ENCODE measurements around the gene PAK3.

PAK3 gene

GRCh38 chrX:111095974-111096895, at the start of gene PAK3:
Gene PAK3 (plus strand): TSS chrX:111096191. CDS start chrX:111123104, 26,913 bp downstream.
- DNase-seq (ENCODE audit: low read depth), result no peak

GRCh38 chrX:111047575-111047974, 48.4 kb upstream of the PAK3 start:
- no peak for DNase-seq (ENCODE audit: low read depth)

GRCh38 chrX:111052478-111052877, 43.5 kb upstream of the PAK3 start:
- no peak for DNase-seq (ENCODE audit: low read depth)

DNA sequence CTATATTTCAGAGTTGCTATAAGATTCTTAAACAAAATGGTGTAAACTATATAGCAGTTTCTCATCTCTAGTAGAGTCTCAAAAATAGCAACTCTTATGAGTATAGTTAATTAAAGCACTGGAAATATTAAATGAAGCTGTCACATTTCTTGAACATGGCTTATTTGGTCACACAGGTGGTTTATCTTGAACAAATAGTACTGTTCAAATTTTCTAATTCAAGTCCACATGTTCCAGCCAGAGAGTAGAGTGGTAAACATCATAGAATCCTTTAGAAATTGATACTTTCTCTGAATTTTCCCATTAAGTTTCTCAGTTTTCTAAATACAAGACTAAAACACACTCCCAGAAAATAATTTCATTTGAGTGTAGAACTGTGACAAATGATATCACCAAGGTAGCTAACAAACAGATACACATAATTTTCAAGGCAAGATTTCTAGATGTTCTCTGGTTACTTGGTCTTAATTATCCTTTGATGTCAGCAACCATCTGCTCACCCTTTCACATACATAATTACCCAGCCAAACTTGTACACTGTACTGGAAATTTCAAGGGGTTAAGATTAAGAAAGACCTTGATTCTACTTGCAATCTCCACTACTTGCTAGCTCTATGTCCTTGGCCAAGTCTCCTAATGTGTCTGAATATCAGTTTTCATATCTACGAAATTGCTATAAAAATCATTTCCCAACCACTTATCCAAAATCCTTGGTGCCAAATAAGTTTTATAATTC, 24.3 kb upstream of the PAK3 start:
- DNase-seq (ENCODE audit: low read depth), result no peak

DNA sequence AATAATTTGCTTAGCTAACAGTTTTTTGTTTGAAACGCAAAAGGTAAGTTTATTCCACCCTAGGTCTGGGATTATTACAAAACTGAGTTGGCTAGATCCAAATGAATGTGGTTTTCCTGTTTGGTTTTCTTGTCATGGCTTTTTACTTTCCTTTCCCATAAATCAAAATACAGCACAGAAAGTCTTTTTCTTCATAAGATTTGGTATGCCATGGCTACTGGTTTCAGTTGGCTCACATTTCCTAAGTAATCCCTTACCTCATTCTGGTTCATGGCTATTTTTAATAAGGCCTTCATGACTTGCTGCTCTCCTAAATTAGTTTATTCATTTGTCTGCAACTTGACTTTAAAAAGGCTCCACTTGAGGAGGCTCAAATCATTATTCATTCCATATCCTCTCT, 12.9 kb upstream of the PAK3 start:
- no peak for DNase-seq (ENCODE audit: low read depth)

- no peak for DNase-seq (ENCODE audit: low read depth)
Observed at GRCh38 chrX:111086591-111087006, 9.4 kb upstream of the PAK3 start.

DNA sequence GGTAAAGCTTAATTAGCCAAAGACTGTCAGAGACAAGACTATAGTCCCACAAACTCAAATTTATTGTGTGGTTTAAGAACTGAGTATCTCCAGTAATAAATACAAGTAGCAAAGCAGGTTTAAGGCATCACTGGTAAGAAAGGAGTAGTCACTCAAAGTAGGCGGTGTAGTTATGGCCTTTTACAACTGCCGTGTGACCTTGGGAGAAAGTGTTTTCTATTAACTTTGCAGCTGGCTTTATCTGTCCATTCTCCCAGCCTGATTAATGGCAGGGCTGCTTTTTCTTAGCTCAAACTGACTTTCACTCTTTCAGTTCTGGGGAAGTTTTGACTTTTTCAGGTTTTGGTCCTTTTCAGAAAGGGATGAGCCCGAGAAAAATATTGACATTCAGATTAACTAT, 7.4 kb upstream of the PAK3 start:
- DNase-seq (ENCODE audit: low read depth), result no peak

GRCh38 chrX:111090458-111090857, 5.5 kb upstream of the PAK3 start:
- DNase-seq (ENCODE audit: low read depth), result no peak

DNA sequence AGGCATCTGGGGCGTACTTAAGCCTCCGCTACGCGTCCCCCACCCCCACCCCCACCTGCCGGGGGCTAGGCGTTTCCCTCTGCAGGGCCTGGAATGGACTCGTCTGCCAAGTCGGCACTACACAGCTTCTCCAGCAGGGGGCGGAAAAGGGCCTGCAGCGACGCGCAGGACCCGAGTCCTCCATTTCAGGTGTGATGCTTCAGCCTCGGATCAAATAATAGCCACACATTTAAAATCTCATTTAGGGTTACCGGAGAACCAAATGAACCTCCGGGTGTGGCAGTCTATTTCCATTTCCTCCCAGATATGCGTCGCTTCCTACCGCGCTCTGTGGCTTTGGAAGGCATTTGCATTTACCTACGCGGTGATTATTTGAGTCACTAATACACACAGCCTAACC, 2.9 kb downstream of the PAK3 start:
- peak; percentile 47 for DNase-seq (ENCODE audit: low read depth)

GRCh38 chrX:111100191-111100590, 4.2 kb downstream of the PAK3 start:
- no peak for DNase-seq (ENCODE audit: low read depth)

GRCh38 chrX:111101580-111101979, 5.6 kb downstream of the PAK3 start:
- DNase-seq (ENCODE audit: low read depth), result no peak

DNA sequence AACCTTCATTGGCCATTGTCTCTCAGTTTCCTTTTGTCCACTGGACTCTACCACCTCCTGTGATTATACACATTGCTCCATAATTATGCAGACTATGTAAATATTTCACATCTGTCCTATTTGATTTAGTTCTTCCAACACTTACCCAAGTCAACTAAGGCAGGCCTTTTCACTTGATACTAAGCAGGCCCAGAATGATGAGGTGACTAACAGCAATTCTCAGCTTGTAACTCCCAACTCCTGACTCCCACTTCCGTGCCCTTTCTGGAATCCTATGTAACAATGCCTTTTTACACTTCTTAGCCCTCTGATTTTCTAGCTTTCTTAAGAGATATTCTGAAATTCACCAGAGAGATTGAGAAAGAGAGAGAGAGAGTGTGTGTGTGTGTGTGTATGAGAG, 6.6 kb downstream of the PAK3 start:
- DNase-seq (ENCODE audit: low read depth), result no peak

DNA sequence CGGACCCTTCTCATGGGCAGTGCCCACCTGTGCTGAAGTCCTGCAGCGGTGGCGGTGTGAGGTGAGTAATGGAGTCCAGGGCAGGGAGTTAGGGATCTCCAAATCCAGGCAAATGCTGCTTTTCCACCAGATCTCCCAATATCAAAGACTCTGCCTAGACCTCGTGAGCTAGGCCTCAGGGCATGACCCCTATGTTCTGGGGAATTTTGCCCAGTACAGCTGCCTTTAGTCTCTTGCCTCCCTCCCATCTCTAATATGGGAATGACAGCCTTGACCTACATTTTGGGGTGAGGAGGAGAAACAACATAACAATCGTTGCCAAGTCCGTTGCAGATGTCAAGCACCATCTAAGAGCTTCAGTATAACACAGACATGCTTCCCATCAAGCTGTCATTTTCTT, 7.3 kb downstream of the PAK3 start:
- DNase-seq (ENCODE audit: low read depth), result no peak

DNA sequence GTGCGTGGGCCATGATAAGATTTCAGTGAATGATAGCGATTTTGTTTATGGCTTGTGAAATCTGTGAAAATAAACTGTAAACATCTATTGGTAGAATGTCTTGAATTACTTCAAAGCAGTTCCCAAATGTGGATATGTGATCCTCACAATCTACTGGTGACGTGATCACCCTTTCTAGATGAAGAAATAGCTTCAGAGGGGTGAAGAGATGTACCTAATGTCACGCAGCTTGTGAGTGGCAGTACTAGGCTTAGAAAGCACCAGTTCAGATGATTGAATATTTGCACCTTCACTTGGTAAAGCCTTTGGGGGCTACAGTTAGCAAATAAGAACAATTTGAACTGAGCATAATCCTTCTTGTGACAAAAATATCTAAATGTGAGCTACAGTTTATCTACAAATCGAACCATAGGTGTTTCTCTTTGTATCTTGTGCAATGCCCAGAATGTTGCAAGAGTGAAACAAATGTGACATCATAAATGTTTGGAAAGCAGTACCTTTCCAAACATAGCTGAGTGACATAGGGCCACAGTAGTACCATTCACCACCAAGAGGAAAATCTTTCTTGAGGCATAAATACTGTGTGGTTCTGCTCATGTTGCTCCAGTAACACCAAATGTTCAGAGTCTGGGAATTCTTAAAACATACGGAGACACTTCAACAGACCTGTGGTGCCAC, 14.2 kb downstream of the PAK3 start:
- no peak for DNase-seq (ENCODE audit: low read depth)

DNA sequence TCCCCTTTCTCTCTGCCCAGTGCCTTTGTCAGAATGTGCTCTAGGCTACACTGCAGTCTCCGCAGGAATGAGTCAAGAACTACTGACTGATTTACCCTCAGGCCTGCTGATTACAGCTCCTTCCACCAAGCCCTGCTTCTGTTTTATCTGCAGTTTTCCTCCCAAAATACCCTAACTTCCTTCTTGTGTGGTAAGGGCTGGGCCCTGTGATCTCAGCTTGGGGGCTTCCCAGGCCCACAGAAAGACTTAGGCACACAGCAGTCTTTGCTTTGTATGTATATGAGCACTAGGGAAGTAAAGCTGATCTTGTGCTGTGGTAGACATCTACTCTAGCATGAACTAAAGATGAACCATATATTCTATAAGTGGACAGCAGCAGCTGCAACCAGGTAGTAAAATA, 18.8 kb downstream of the PAK3 start:
- no peak for DNase-seq (ENCODE audit: low read depth)

GRCh38 chrX:111116666-111117065, 20.7 kb downstream of the PAK3 start:
- DNase-seq (ENCODE audit: low read depth), result no peak

GRCh38 chrX:111119341-111119740, 23.4 kb downstream of the PAK3 start:
- DNase-seq (ENCODE audit: low read depth), result no peak

- no peak for DNase-seq (ENCODE audit: low read depth)
Observed at GRCh38 chrX:111123125-111123524, 27.1 kb downstream of the PAK3 start.

DNA sequence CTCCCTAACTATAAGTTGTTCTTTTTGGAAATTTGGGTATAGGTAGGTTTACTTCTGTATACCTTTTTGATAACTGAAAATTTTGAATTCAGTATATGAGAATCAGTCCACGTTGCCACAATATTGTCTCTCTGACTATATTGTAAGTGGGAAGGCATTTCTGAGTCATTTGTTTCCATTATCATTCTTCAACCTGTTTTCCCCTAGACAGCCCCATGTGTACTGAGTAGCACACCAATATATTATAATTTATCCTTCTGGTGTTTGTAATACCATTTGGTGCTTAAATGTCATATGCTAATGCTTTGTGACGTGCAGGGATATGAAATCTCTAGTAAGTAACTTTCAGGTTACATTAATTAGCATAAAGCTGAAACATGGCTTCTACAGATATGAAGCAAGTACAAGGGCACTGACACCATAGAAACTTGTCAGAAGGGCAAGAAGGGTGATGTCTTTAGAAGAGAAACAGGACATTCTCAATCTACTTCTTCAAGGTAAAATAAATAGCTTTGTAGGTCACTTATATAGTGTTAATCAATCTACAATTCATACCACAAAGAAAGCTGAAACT, 27.7 kb downstream of the PAK3 start:
- DNase-seq (ENCODE audit: low read depth), result no peak

DNA sequence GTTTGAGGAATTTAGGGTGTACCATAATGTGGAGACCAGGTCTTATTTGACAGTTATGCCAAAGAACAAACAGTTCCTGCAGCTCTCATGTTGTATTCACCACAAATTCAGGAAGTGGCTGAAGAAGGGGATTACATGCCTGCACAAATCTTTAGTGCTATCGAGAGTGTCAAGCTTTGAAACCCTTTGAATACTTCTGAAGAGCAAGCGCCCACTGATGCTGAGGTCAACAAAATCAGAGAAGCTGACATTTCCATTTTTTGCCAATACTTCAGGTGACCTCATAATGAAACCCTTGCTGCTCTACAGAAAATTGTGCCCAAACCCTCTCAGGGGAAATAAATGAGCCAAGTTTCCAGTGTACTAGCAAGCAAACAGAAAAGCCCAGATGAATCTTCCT, 28.4 kb downstream of the PAK3 start:
- DNase-seq (ENCODE audit: low read depth), result no peak

GRCh38 chrX:111127038-111127437, 31.0 kb downstream of the PAK3 start:
- no peak for DNase-seq (ENCODE audit: low read depth)

GRCh38 chrX:111129921-111130320, 33.9 kb downstream of the PAK3 start:
- DNase-seq (ENCODE audit: low read depth), result no peak
